ENCODE data around the gene DARS1. TPM values are rescaled to one million over a fixed set of nuclear protein-coding genes. Genes with fewer than 3 reads are reported as not detected.

The DARS1 gene
- total and polyA plus RNA-seq, 5 donors from 2014 or later = 51.8 to 144 (median 128) TPM

GRCh38 chr2:135994281-135994680, 8.9 kb upstream of the DARS1 start:
- H3K27me3 ChIP-seq (ENCODE audit: control insufficient read depth, insufficient read depth, low read length) = no peaks in the 10 kb centered on the region
- Mint-ChIP-seq H3K4me1 (peaks cover 3 to 7% (median 5%) of the 10 kb centered on the region in 4 donors), H3K27me3 (no peaks in the 10 kb centered on the region), H3K9me3 (peaks cover 0 to 4% (median 0%) of the 10 kb centered on the region in 7 donors), H3K36me3 (peaks cover 7% of the 10 kb centered on the region), H3K4me3 (peak overlapping the region in 1 of 4 donors; percentile 22), H3K27ac (no peak overlapping the region)
- no peak overlapping the region for H3K4me3 ChIP-seq (ENCODE audit: low read depth, low read length)
- no peak overlapping the region for H3K27ac ChIP-seq (ENCODE audit: insufficient read depth, low read length, poor library complexity, severe bottlenecking)
- ATAC-seq (ENCODE audit: low read depth in 2 of 2) (no peak), DNase-seq (no peak)
- no peaks in the 10 kb centered on the region for H3K9me3 ChIP-seq (ENCODE audit: control insufficient read depth in 2 of 2, low read length in 2 of 2)
- no peaks in the 10 kb centered on the region for H3K4me1 ChIP-seq (ENCODE audit: control insufficient read depth, insufficient read depth, low read length, poor library complexity, severe bottlenecking)
- H3K36me3 ChIP-seq (ENCODE audit: control insufficient read depth, insufficient read depth, low read length) = no peaks in the 10 kb centered on the region

- no peaks in the 10 kb centered on the region for H3K36me3 ChIP-seq (ENCODE audit: control insufficient read depth, insufficient read depth, low read length)
- no peaks in the 10 kb centered on the region for H3K9me3 ChIP-seq (ENCODE audit: control insufficient read depth in 2 of 2, low read length in 2 of 2)
- H3K4me1 ChIP-seq (ENCODE audit: control insufficient read depth, insufficient read depth, low read length, poor library complexity, severe bottlenecking) = no peaks in the 10 kb centered on the region
- Mint-ChIP-seq H3K36me3 (peaks cover 10% of the 10 kb centered on the region), H3K9me3 (peaks cover 0 to 5% (median 0%) of the 10 kb centered on the region in 7 donors), H3K27ac (peak overlapping the region in 1 of 3 donors; percentile 48), H3K4me1 (peaks cover 3 to 11% (median 5%) of the 10 kb centered on the region in 4 donors), H3K4me3 (no peak overlapping the region), H3K27me3 (no peaks in the 10 kb centered on the region)
- no peak overlapping the region for H3K4me3 ChIP-seq (ENCODE audit: low read depth, low read length)
- H3K27me3 ChIP-seq (ENCODE audit: control insufficient read depth, insufficient read depth, low read length) = no peaks in the 10 kb centered on the region
- H3K27ac ChIP-seq (ENCODE audit: insufficient read depth, low read length, poor library complexity, severe bottlenecking) = no peak overlapping the region
- no peak for ATAC-seq (ENCODE audit: low read depth in 2 of 2)
- no peak for DNase-seq
Observed at GRCh38 chr2:135993421-135993820, 8.0 kb upstream of the DARS1 start.

- H3K27ac Mint-ChIP-seq = no peak overlapping the region
- Histone ChIP-seq H3K4me3 (ENCODE audit: low read depth, low read length) (no peak overlapping the region), H3K27me3 (ENCODE audit: control insufficient read depth, insufficient read depth, low read length) (no peaks in the 10 kb centered on the region), H3K9me3 (ENCODE audit: control insufficient read depth in 2 of 2, low read length in 2 of 2) (no peaks in the 10 kb centered on the region), H3K4me1 (ENCODE audit: control insufficient read depth, insufficient read depth, low read length, poor library complexity, severe bottlenecking) (no peaks in the 10 kb centered on the region), H3K36me3 (ENCODE audit: control insufficient read depth, insufficient read depth, low read length) (no peaks in the 10 kb centered on the region), H3K27ac (ENCODE audit: insufficient read depth, low read length, poor library complexity, severe bottlenecking) (no peak overlapping the region)
- peaks cover 0 to 11% (median 6%) of the 10 kb centered on the region in 4 donors for H3K4me1 Mint-ChIP-seq
- H3K9me3 Mint-ChIP-seq = peaks cover 0 to 5% (median 0%) of the 10 kb centered on the region in 7 donors
- DNase-seq (no peak), ATAC-seq (ENCODE audit: low read depth in 2 of 2) (no peak)
- H3K27me3 Mint-ChIP-seq = no peaks in the 10 kb centered on the region
- peaks cover 10% of the 10 kb centered on the region for H3K36me3 Mint-ChIP-seq
- no peak overlapping the region for H3K4me3 Mint-ChIP-seq
Observed at GRCh38 chr2:135991861-135992260, 6.4 kb upstream of the DARS1 start.

- H3K4me1 Mint-ChIP-seq = peaks cover 6 to 40% (median 25%) of the 10 kb centered on the region in 4 donors
- no peak for DNase-seq
- H3K36me3 Mint-ChIP-seq = peaks cover 14% of the 10 kb centered on the region
- H3K9me3 Mint-ChIP-seq = peaks cover 0 to 1% (median 0%) of the 10 kb centered on the region in 7 donors
- no peaks in the 10 kb centered on the region for H3K9me3 ChIP-seq (ENCODE audit: control insufficient read depth in 2 of 2, low read length in 2 of 2)
- H3K27ac ChIP-seq (ENCODE audit: insufficient read depth, low read length, poor library complexity, severe bottlenecking) = no peak overlapping the region
- H3K27me3 ChIP-seq (ENCODE audit: control insufficient read depth, insufficient read depth, low read length) = no peaks in the 10 kb centered on the region
- H3K4me3 ChIP-seq (ENCODE audit: low read depth, low read length) = no peak overlapping the region
- peaks cover 28% of the 10 kb centered on the region for H3K4me1 ChIP-seq (ENCODE audit: control insufficient read depth, insufficient read depth, low read length, poor library complexity, severe bottlenecking)
- no peak for ATAC-seq (ENCODE audit: low read depth in 2 of 2)
- H3K4me3 Mint-ChIP-seq = peak overlapping the region in 3 of 4 donors; percentile 96 to 98 (median 97)
- H3K36me3 ChIP-seq (ENCODE audit: control insufficient read depth, insufficient read depth, low read length) = no peaks in the 10 kb centered on the region
- H3K27me3 Mint-ChIP-seq = no peaks in the 10 kb centered on the region
- no peak overlapping the region for H3K27ac Mint-ChIP-seq
Observed at GRCh38 chr2:135987441-135987840, 2.0 kb upstream of the DARS1 start.

GRCh38 chr2:135986507-135986906, 1.1 kb upstream of the DARS1 start:
- peak overlapping the region; percentile 15 to 98 (median 93) for H3K27ac Mint-ChIP-seq
- peaks cover 11 to 48% (median 29%) of the 10 kb centered on the region in 4 donors for H3K4me1 Mint-ChIP-seq
- Histone ChIP-seq H3K36me3 (ENCODE audit: control insufficient read depth, insufficient read depth, low read length) (peaks cover 6% of the 10 kb centered on the region), H3K4me1 (ENCODE audit: control insufficient read depth, insufficient read depth, low read length, poor library complexity, severe bottlenecking) (peaks cover 29% of the 10 kb centered on the region), H3K27me3 (ENCODE audit: control insufficient read depth, insufficient read depth, low read length) (no peaks in the 10 kb centered on the region), H3K4me3 (ENCODE audit: low read depth, low read length) (peak overlapping the region; percentile 94), H3K9me3 (ENCODE audit: control insufficient read depth in 2 of 2, low read length in 2 of 2) (no peaks in the 10 kb centered on the region), H3K27ac (ENCODE audit: insufficient read depth, low read length, poor library complexity, severe bottlenecking) (peak overlapping the region; percentile 98)
- H3K27me3 Mint-ChIP-seq = no peaks in the 10 kb centered on the region
- peaks cover 8% of the 10 kb centered on the region for H3K36me3 Mint-ChIP-seq
- DNase-seq = no peak
- H3K4me3 Mint-ChIP-seq = peak overlapping the region; percentile 96 to 98 (median 97)
- peaks cover 0 to 1% (median 0%) of the 10 kb centered on the region in 7 donors for H3K9me3 Mint-ChIP-seq
- ATAC-seq (ENCODE audit: low read depth in 2 of 2) = no peak

GRCh38 chr2:135985826-135986393, 484 bp upstream of the DARS1 start:
- Mint-ChIP-seq H3K27ac (peak overlapping the region; percentile 93 to 98 (median 96)), H3K4me1 (peaks cover 12 to 47% (median 32%) of the 10 kb centered on the region in 4 donors), H3K36me3 (peaks cover 8% of the 10 kb centered on the region), H3K27me3 (no peaks in the 10 kb centered on the region), H3K9me3 (peaks cover 0 to 1% (median 0%) of the 10 kb centered on the region in 7 donors), H3K4me3 (peak overlapping the region; percentile 96 to 98 (median 97))
- Histone ChIP-seq H3K36me3 (ENCODE audit: control insufficient read depth, insufficient read depth, low read length) (peaks cover 6% of the 10 kb centered on the region), H3K27ac (ENCODE audit: insufficient read depth, low read length, poor library complexity, severe bottlenecking) (peak overlapping the region; percentile 98), H3K9me3 (ENCODE audit: control insufficient read depth in 2 of 2, low read length in 2 of 2) (no peaks in the 10 kb centered on the region), H3K27me3 (ENCODE audit: control insufficient read depth, insufficient read depth, low read length) (no peaks in the 10 kb centered on the region), H3K4me1 (ENCODE audit: control insufficient read depth, insufficient read depth, low read length, poor library complexity, severe bottlenecking) (peaks cover 35% of the 10 kb centered on the region), H3K4me3 (ENCODE audit: low read depth, low read length) (peak overlapping the region; percentile 94)
- peak in 2 of 3 donors; percentile 69 to 80 for DNase-seq
- peak; percentile 62 for ATAC-seq (ENCODE audit: low read depth in 2 of 2)

- Histone ChIP-seq H3K4me3 (ENCODE audit: low read depth, low read length) (peak overlapping the region; percentile 94), H3K9me3 (ENCODE audit: control insufficient read depth in 2 of 2, low read length in 2 of 2) (no peaks in the 10 kb centered on the region), H3K4me1 (ENCODE audit: control insufficient read depth, insufficient read depth, low read length, poor library complexity, severe bottlenecking) (peaks cover 40% of the 10 kb centered on the region), H3K27ac (ENCODE audit: insufficient read depth, low read length, poor library complexity, severe bottlenecking) (peak overlapping the region; percentile 98), H3K36me3 (ENCODE audit: control insufficient read depth, insufficient read depth, low read length) (peaks cover 7% of the 10 kb centered on the region), H3K27me3 (ENCODE audit: control insufficient read depth, insufficient read depth, low read length) (no peaks in the 10 kb centered on the region)
- Mint-ChIP-seq H3K9me3 (peaks cover 0 to 1% (median 0%) of the 10 kb centered on the region in 7 donors), H3K4me3 (peak overlapping the region; percentile 96 to 98 (median 97)), H3K27me3 (no peaks in the 10 kb centered on the region), H3K4me1 (peaks cover 26 to 61% (median 44%) of the 10 kb centered on the region in 4 donors), H3K36me3 (peaks cover 14% of the 10 kb centered on the region), H3K27ac (peak overlapping the region; percentile 93 to 97 (median 96))
- peak in 1 of 3 donors; percentile 27 for DNase-seq
- peak in 1 of 2 donors; percentile 8 for ATAC-seq (ENCODE audit: low read depth in 2 of 2)
Observed at GRCh38 chr2:135984199-135985017, 1.0 kb downstream of the DARS1 start.
